Right lung (tissue), 5 donors: Measurements from ENCODE around the gene APC2. TPM values are rescaled to one million over a fixed set of nuclear protein-coding genes. Genes with fewer than 3 reads are reported as not detected.
"Not testable (repeated sequence)": the region's sequence is repeated elsewhere in the genome, so short reads cannot be mapped to it uniquely, and the experiment has no call there.

ENCODE experiments used
- DNase-seq, 2 donors: peaks; one replicate each; pipeline ENCODE4 v3.0.0-alpha.2; 2013
- polyA plus RNA-seq, 5 donors: library from polyadenylated mRNA; unstranded; fragments of 120-200 nt; gene quantifications; one replicate each; pipeline versions ENCODE4 v1.2.1 to v1.2.3, GENCODE V29; 2013; ENCODE audit warnings: inconsistent platforms in 1 of 5, low replicate concordance in 1 of 5; ENCODE audit not compliant: insufficient read length in 5 of 5, insufficient read depth in 1 of 5

Gene APC2
- polyA plus RNA-seq, 5 donors, result 0.57 to 1.2 (median 0.71) TPM

DNA sequence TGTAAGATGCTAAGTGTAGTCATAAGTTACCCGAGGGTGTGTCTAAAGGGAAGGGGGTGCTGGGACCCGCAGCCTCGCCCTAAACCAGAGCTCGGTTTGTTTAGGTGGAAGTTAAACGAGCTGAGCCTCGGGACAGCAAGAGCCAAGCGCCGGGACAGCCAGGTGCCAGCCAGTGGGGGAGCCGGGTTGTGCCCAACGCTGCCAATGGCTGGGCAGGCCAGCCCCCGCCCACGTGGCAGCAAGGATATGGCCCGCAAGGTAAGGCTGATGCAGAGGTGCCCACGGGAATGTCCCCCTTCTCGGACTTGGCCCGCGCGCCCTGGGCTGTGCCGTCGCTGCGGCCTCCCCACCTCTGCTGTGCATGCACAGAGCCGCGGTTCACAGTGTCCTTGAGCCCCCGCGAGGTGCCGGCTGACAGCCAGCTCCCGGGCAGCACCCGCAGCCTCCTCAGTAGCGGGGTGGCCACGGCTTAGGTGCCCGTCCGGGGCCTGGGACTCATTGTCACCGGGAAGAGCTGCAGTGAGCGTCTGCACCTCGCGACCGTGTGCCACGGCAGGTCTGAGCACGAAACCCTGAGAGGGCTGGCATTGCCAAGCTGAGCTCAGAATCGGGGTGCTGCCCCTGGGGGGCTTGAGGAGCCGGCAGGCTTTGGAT lies 21.1 kb upstream of the APC2 start:
- no peak for DNase-seq

DNA sequence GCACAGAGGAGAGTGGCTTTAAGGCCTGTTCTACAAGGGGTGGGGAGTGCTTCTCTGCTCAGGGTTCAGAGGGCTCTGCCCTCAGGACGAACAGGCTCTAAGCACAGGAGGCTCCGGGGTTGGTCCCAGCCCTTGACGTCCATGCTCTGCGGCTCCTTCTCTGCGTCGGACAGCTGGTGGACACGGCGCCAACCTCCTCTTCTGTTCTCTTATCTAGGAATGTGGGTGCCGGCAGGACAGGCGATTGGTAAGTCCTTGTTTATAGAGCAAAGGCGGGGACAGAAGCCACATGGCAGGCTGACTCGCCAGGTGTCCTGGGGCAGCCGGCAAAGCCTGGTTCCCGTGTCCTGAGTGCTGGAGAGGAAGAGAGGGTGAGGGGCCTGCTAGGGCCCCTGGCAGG lies 20.2 kb upstream of the APC2 start:
- DNase-seq, result no peak

DNA sequence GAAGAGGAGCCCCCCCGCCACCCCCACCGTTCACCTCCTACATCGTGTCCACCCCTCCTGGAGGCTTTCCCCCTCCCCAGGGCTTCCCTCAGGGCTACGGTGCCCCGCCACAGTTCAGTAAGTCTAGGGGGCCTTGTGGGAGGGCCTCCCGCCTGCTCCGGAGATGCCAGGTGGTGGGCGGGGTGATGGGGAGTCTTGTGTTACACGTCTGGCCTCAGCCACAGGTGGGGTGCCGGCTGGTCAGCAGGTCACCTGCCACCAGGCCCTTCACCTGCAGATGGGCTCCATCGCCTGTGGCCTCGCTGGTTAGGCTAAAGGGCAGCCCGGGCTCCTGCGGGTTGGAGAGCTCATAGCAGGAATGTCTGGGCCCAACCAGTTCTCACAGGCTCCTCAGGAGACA lies 19.7 kb upstream of the APC2 start:
- DNase-seq, result no peak

DNA sequence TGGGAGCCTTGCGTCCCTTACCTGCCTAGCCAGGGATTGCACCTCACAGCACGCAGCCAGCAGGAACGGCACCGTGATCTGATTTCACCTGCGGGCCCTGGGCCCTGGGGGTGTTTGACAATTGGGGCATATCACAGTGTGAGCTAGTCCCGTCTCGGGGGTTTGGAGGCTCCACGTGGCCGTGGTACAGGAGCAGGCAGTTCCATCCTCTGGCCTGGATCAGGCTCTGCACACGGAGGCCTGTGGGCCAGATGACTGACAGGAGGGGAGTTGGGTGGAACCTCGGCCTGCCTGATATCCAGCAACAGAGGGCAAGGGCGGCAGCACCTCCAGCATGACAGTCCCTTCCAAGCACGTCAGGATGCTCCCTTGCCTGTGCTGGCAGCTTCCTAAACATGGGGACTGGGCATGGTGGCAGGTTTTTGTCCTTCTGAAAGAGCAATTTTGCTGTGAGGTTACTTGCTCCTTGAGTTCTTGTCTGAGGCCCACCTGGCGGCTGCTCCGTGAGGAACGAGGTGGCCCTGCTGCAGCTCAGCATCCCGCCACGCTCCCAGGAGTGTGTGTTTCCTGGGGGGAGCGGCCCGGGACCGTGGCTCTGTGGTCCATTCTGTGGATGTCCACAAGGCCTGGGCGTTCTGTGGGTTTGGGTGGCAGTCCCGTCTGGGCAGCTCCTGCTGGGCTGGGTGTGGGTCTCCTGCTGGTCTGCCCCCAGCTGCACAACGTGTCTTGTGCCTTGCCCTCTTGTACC lies 18.0 kb upstream of the APC2 start:
- no peak for DNase-seq

DNA sequence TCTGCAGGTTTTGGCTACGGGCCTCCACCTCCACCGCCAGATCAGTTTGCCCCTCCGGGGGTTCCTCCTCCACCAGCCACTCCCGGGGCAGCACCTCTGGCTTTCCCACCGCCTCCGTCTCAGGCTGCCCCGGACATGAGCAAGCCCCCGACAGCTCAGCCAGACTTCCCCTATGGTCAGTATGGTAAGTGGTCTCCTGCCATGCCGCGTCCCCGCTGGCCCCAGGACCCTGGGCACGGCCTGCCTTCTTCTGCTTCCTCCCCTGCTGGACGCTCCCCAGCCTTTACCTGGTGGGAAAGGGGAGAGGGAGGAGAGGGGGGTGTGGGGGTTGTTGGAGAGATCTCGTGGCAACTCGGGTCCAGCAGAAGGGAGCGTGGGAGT lies 17.4 kb upstream of the APC2 start:
- no peak for DNase-seq

DNA sequence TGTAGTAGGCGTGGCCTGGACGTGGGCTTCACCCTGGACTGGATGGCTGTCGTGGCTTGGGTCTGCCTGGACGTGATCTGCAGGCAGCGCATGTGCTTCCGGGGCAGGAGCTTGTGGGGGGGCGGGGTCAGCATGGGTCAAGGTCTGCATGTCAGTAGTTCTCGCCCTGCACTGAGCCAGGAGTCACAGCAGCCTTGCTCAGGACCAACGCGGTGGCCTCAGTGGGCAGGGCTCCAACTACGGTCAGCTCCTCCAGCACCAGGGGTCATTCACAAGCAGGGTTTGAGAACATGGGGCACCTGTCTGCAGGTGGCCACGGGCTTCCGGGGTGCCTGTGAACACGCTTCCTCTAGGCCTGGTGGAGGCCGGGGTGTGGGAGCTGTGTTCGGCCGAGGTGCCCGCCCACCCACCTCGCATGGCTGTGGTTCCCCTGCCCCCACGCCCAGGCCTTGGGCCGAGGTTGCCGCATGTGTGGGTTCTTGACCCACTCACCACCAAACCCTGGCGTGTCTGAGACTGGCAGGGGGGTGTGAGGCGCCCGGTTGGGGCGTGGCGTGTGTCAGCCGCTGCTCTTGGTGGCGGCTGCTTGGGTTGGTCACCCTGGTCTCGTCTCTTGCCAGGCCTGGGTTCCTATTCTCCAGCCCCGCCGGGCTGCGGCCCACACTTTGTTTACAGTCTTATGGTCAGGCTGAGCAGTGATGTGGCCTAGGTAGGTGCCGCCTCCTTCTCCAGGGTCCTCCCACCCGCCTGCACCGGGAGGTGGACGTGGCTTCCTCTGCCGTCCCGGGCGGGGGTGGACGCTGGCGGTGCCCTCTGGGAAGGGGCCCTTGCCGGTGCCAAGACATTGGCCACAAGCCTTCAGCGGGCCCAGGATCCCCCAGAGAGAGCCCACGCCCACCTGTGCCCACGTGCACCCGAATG lies 16.5 kb upstream of the APC2 start:
- DNase-seq, result no peak

DNA sequence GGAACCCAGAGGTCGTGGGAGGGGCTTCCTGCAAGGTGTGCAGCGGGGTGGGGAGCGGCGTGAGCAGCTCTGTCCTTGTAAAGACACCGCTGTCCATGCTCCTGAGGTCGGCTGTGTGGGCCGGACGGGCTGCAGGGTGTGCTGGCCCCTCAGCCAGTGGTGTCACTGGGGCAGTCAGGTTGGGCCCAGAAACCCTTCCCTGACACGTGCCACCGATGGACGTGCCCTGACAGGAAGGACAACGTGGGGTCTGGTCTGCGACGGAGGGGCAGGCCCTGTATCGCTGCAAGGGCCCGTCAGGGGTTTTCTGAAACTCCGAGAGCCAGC lies 15.9 kb upstream of the APC2 start:
- no peak for DNase-seq

DNA sequence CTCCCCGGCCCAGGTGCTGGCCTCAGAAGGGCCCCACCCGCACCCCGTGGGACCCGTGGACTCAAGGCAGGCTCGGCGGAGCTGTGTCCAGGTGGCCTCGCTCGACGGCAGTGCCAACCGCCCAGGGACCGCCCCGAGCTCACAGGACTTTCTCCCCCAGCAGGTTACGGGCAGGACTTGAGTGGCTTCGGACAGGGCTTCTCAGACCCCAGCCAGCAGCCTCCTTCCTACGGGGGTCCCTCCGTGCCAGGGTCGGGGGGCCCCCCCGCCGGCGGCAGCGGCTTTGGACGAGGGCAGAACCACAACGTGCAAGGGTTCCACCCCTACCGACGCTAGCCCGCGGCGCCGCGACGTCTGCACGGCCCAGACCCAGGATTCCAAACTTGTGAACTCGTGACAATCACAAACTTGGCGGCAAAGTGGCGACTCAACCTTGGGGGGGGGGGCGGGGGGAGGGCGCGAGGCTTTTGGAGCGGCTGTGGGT lies 15.3 kb upstream of the APC2 start:
- no peak for DNase-seq

DNA sequence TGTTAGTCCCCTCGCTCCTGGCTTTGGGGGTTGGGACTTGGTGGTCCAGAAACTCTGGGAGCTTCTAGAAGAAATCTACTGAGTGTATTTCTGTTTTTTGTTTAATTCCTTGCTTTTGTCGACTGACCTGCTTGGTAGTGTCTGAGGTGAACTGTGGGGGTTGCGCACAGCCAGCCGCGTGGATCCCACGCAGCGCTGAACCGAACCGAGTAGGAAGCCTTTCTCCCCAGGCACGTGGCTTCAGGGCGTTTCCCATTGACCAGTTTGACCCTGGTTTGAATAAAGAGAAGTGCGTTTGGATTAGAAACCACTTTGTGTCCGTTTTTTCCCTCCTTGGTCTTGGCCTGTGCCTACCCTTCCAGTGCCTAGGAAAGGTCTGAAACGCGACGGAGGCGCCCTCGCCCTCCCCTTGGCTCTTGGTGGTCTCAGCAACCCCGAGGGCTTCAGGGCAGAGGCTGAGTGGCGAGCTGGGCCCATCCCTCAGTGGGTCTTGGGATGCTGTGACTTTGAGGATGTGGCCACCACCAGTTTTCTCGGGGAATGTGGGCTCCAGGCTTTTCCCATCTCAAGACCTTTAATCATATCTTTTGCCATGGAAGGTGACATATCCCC lies 14.4 kb upstream of the APC2 start:
- DNase-seq, result no peak

DNA sequence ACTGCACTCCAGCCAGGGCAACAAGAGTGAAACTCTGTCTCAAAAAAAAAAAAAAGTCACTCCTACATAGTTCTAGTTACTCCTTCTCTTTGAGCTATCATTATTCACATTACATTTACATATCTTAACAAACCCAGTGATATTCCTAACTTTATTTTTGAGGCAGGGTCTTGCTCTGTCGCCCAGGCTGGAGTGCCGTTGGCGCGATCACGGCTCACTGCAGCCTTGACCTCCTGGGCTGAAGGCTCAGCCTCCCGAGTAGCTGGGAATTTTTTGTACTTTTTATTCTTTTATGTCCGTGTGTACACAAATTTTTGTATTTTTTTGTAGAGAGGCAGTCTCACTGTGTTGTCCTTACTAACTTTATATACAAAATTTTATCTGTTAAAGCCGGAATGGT lies 12.3 kb upstream of the APC2 start:
- no peak for DNase-seq

DNA sequence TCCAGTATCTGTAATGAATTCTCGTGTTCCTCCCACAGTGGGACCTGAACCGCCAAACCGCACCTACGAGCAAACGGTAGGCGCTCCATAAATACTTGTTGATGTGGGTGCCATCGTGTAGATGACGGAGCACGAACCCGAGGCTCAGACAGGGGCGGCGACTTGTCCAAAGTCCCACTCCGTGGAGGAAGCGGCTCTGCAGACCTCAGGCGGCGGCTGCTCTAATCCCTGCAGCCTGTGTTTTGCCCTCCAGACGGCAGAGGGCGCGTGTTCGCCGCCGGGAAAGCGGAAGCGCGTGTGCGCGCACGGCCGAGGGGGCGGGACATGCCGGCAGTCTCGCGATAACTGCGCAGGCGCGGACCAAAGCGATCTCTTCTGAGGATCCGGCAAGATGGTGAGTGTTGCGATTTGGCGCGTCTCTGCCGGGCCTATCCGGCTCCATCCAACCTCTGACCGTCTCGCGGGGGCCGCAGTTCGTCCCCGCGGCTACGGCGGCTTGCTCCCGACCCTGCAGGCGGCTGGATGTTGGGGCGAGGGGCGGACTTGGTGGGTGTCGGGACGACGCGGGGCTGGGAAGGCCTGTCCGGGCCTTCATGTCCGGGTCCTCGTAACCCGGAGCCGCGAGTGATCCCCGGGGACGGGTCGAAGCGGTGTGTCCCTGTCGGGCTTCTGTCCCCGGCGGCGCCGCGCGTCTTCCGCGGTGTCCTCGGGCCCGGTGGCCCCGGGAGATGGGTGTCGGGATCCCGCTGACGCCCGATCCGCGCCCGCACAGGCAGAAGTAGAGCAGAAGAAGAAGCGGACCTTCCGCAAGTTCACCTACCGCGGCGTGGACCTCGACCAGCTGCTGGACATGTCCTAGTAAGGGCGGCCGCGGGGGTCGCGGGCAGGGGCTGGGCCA lies 11.6 kb upstream of the APC2 start, which contains the start of gene RPS15:
RPS15 (plus strand) TSS at position 362 of the 898 bp plus-strand sequence; CDS start at position 392, 30 bp downstream.
- DNase-seq, result peak; percentile 97 to 98

DNA sequence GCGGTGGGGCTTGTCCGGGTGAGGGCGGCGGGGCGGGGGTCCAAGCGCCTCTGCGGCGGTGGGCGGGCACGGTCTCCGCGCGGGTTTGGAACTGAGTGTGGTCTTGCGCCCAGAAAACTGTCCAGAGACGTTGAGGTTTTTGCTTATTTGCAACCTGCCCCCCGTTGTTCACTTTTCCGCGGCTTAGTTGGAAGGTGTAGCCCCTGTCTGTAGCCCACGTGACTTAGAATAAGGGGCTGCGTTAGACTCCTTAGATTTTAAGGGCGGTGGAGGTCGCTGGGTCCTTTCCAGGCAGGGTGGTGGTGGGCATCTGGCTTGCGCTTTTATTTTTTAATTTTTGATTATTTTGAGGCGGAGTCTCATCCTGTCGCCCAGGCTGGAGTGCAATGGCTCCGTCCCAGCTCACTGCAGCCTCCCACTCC lies 11.0 kb upstream of the APC2 start:
- no peak for DNase-seq

DNA sequence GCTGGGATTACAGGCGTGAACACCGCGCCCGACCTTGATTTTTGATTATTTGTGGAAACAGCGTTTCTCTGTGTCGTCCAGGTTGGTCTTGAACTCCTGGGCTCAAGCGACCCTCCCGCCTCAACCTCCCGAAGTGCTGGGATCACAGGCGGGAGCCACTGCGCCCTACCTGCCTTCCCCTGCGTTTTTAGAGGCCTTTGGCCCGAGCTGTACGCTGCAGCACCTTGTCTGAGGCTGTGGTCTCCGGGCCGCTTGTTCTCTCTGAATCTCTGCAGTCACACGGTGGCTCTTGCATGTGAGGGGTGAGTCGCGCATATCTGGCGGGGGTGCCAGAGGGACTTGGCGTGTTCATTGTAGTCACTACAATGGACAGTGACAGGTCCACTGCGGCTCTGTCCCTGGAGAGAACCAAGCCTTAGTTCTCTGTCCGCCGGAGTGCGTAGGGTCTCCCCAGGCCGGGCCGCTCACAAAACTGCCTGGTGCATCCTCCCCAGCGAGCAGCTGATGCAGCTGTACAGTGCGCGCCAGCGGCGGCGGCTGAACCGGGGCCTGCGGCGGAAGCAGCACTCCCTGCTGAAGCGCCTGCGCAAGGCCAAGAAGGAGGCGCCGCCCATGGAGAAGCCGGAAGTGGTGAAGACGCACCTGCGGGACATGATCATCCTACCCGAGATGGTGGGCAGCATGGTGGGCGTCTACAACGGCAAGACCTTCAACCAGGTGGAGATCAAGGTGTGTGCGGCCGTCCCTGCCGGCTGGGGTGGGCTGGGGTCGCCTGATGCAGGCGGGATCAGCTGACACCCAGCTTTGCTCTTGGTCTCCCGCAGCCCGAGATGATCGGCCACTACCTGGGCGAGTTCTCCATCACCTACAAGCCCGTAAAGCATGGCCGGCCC lies 10.2 kb upstream of the APC2 start:
- DNase-seq, result not testable (repeated sequence)

DNA sequence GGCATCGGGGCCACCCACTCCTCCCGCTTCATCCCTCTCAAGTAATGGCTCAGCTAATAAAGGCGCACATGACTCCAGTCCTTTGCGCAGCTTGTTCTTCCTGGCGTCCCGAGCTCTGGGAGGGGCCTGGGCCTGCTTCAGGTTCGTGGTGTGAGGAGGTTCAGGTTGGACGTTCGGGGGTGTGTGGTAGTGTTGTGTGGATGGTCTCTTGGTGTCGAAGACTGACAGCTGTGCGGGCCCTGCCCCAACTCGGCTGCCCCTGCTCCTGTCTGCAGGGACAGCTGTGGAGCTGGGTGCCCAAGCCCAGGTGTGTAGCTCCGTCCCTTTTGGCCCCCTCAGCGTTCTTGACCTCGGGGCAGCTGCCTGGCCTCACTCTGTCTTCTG lies 9.5 kb upstream of the APC2 start:
- no peak for DNase-seq

DNA sequence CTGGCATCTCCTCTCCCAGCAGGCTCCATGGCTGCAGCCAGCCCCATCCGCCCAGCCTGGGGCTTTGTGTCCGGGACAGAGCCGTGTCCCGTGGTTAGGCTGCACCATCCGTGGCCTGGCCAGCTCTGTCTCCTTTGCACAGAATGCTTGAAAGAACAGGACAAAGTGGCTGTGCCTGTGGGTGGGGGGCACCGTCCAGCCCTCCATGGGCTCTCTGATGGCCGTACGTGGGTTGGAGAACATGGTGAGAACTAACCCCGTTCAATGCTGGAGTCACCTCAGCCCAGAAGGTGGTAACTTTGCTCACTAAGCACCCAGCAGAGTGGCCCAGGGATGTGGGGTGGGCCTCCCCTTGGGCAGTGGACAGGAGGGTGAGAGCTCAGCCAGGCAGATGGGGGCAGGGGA lies 8.9 kb upstream of the APC2 start:
- DNase-seq, result no peak

DNA sequence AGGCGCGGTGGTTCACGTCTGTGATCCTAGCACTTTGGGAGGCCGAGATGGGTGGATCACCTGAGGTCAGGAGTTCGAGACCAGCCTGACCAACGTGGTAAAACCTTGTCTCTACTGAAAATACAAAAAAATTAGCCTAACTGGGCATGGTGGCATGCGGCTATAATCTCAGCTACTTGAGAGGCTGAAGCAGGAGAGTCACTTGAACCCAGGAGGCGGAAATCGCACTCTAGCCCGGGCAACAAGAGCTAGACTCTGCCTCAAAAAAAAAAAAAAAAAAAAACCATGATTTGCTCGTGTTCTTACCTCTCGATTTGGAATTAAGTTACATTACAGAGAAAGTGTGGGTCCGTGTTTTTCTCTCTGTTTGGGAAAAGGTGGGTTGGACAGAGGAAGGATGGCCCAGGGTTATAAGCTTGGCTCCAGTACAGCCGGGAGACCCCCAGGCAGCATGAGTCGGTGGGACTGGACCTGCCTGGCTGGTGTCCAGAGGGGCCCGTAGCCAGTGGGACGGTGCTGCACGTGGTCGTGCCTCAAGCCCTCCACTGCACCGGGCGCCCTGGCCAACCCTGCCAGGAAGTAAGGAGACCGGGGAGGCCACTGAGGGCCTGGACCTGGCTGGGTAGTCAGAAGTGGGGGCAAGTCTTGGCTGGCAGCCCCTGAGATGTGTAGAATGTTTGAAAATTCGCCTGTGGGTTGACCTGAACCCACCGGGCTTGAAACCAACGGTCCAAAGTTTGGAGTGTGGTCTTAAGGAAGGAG lies 8.1 kb upstream of the APC2 start:
- no peak for DNase-seq

DNA sequence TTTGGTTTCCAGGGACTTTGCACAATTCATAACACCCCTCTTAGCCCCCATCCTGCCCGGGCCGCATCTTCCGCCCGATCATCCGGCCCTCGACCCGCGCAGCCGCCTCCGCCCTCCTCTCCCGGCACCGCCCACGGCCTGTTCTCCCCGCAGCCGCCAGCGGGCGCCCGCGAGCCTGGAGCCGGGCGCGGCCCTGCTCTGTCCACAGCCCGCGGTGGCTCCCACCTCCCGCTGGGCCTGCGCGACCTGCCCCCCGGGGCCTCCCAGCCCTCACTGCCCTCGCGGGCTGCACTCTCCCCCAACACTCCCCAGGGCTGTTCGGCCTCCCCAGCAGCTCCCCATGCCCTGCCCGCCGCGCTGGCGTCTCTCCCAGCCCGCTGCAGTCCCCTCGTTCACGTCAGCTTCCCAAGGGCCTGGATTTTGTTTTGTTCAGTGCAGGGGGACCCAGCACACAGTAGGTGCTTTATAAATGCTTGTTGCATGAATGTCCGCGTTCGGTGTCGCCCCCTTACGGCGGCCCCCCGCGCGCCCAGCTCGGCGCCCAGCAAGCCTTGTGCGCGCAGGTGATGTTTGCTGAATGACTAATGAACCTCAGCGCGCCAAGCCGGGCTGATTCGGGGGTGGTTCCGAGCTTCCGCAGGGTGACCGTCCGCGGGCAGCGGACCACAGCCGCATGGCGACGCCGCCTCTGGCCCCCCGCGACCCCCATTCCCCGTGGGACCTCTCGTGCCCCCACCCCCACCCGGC lies 4.6 kb upstream of the APC2 start:
- peak; percentile 44 to 52 for DNase-seq
